ENCODE data around the gene RNF4.
"Not testable (repeated sequence)": the region's sequence is repeated elsewhere in the genome, so short reads cannot be mapped to it uniquely, and the experiment has no call there.

The RNF4 gene

GRCh38 chr4:2485956-2486355 is 17.1 kb downstream of the RNF4 start:
- in situ Hi-C loops (cut with MboI; ENCODE audit: low sequenced_read_pairs) = no loop called here

- in situ Hi-C loops (cut with MboI; ENCODE audit: low sequenced_read_pairs) = no loop called here
These were observed 18.1 kb downstream of the RNF4 start for GRCh38 chr4:2486981-2487380.

- in situ Hi-C loops (cut with MboI; ENCODE audit: low sequenced_read_pairs) = no loop called here
These were observed 18.7 kb downstream of the RNF4 start for GRCh38 chr4:2487632-2488031.

- in situ Hi-C loops (cut with MboI; ENCODE audit: low sequenced_read_pairs) = no loop called here
These were observed 20.3 kb downstream of the RNF4 start for GRCh38 chr4:2489081-2489805.

- in situ Hi-C loops (cut with MboI; ENCODE audit: low sequenced_read_pairs) = no loop called here
These were observed 21.1 kb downstream of the RNF4 start for GRCh38 chr4:2489841-2490552.

GRCh38 chr4:2492970-2493369 is 24.1 kb downstream of the RNF4 start:
- in situ Hi-C loops (cut with MboI; ENCODE audit: low sequenced_read_pairs) = no loop called here

GRCh38 chr4:2494992-2495391 is 26.1 kb downstream of the RNF4 start:
- in situ Hi-C loops (cut with MboI; ENCODE audit: low sequenced_read_pairs) = no loop called here

GRCh38 chr4:2497324-2497723 is 28.4 kb downstream of the RNF4 start:
- in situ Hi-C loops (cut with MboI; ENCODE audit: low sequenced_read_pairs) = no loop called here

DNA sequence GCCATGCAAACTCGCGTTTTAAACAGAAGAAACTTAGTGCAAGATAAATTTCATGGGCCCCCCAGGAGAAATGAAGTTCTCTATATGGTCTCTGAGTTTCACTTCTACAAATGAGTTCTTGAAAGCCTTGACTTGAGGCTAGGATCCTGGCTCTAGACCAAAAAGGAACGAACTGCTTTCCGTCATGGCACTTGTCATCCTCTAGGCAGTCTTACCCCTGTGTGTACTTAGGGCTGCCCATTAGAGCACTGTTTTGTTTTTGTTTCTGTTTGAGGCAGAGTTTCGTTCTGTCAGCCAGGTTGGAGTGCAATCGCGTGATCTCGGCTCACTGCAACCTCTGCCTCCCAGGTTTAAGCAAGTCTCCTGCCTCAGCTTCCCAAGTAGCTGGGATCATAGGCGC is 29.0 kb downstream of the RNF4 start:
- in situ Hi-C loops (cut with MboI; ENCODE audit: low sequenced_read_pairs) = no loop called here

DNA sequence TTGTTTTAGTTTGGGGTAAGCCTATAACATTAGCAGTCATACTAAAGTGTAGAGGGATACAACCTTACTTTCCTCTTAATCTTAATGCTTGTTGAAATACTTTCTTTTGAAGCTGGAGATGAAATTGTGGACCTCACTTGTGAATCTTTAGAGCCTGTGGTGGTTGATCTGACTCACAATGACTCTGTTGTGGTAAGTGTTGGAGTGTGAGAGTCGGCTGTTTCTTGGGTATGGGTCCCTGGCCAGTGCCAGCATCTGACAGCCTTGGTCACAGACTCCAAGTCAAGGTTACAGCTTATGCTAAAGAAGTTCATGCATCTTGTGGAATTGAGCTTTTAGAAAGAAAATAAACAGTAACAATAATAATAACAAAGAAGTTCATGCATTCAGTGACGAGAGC is 31.6 kb downstream of the RNF4 start:
- in situ Hi-C loops (cut with MboI; ENCODE audit: low sequenced_read_pairs) = no loop called here

DNA sequence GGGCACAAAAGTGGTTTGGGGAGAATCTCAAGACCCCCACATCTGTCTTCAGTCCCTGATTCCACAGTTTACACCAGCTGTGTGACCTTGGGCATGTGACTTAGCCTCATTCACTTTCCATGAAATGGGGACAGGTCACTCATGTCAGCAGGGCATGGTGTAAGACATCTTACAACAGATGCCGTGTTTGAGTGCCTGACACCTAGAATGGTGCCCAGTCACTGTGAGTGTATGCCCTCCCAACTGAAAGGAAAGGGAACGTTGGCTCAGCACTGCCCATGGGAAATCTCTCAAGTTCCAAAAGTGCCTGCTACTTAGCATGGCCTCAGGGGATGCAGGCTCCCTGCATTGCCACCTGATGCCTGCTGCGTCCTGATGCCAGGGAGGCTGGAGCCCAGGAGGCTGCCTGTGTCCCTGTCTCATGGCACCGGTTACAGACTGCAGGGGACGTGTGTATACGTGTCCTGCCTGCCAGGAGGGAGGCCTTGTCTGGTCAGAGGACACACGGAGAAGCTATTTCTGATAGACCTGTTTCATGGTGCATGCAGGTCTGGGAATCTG is 32.2 kb downstream of the RNF4 start:
- in situ Hi-C loops (cut with MboI; ENCODE audit: low sequenced_read_pairs) = no loop called here

DNA sequence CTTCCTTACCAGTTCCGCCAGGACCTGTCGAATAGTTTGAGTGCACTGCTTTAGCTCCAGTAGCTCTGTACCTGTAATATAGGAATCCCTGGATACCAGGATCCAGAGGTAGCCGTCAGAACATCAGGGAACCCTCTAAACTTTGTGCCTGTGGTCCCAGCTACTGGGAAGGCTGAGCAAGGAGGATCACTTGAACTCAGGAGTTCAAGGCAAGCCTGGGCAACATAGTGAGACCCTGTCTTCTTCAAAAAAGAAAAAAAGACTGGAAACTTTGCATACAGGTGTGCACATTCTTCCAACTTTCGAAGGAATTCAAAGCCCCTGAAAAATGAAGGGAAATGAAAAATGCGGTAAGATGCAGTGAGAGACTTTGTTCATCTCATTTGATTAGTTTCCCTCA is 34.9 kb downstream of the RNF4 start:
- in situ Hi-C loops (cut with MboI; ENCODE audit: low sequenced_read_pairs) = no loop called here

GRCh38 chr4:2507259-2507658 is 38.4 kb downstream of the RNF4 start:
- in situ Hi-C loops (cut with MboI; ENCODE audit: low sequenced_read_pairs) = no loop called here

GRCh38 chr4:2507855-2508254 is 38.9 kb downstream of the RNF4 start:
- in situ Hi-C loops (cut with MboI; ENCODE audit: low sequenced_read_pairs) = no loop called here

DNA sequence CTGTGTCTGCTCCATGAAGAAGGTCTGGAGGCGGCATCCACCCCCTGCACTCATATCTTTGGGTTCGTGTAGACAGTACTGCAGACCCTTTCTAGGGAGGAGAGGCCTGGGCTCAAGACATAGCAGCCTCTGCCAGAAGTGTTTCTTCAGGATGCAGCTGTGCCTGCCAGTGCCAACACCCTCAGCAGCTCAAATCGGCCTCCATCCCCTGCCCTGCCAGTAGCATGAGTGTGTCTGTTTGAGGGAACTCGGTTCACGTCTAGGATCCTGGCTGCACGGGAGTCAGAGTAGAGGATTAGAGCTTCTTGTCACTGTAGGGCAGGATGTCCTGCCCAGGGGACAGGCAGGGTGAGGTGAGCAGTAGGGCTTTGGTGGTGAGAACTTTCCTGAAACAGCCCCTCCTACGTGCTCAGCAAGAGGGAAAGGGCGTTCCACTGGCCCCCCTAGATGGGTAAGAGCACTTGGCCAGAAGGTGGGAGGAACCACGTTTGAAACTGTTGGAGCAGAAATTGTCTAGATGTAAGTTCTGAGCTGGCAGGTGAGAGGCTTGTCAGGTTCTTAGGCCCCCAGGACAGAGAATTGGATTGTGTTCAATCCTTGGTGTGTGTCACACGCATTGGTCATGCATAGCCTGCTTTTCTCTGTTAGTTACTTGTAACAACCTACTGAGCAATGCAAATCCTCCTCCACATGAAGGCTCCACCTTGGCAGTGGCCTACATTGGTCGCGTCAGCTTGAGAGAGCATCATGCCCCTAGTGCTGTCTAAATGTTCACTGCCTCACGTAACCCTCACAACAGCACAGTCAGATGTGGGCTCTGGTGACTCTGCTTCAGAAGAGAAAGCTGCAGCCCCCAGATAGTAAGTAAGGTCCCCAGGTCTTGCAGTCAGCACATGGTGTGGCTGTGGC is 41.7 kb downstream of the RNF4 start:
- in situ Hi-C loops (cut with MboI; ENCODE audit: low sequenced_read_pairs) = no loop called here

DNA sequence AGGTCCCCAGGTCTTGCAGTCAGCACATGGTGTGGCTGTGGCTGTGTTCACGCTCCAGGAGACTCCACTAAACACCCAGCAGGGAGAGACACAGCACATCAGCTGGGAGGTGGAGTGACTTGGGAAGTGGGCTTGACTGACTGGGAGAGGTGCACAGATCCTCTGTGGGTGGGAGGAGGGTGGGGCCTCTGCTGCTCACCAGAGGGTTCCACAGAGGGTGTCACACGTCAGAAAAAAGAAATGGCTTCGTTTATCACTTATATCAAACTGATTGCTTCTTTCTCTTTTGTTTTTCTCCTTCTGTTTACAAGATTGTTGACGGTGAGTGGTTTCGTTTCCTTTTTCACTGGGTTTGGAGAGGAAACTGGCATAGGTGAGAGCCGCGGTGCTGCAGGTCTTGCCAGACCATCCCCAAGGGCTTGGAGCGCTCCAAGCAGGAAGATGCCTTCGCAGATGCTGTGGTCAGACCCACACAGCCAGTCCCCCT is 42.8 kb downstream of the RNF4 start:
- in situ Hi-C loops (cut with MboI; ENCODE audit: low sequenced_read_pairs) = no loop called here

DNA sequence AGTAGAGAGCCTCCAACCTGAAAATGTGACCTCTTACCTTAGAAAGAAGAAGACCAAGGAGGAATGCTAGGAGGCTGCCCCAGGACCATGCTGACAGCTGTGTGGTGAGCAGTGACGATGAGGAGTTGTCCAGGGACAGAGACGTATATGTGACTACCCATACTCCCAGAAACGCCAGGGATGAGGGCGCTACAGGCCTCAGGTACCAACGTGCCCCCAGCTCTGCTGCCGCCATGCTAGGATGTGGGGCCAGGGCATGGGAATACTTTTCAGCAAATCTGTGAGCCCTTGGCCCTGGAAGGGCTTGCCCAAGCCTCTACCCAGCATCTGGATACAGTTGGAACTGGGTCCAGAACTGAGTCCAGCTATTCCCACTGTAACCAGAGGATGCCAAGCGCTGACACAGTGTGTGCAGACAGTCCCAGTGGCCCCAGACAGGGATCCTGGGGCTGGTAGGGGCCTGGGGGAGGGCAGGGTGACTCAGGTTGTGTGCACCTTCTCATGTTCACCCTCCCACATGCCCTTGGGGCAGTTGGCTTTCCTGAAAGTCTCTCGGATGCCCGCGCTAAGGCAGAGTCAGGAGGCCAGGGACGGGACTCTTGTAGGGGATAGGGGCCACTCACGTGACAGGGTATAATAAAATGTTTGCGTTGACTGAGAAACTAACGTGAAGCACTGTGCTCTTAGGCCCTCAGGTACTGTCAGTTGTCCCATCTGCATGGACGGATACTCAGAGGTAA is 43.7 kb downstream of the RNF4 start:
- in situ Hi-C loops (cut with MboI; ENCODE audit: low sequenced_read_pairs) = no loop called here

DNA sequence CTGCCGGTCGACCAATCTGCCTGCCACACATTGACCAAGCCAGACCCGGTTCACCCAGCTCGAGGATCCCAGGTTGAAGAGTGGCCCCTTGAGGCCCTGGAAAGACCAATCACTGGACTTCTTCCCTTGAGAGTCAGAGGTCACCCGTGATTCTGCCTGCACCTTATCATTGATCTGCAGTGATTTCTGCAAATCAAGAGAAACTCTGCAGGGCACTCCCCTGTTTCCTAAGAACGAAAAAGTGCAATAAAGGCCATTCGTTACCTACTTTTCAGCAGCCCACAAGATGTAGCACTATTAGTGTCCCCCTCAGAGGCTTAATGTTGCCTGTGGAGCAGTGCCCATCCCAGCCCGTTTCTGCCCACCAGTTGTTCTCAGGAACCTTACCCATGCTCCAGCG is 45.3 kb downstream of the RNF4 start:
- in situ Hi-C loops (cut with MboI; ENCODE audit: low sequenced_read_pairs) = not testable (repeated sequence)

GRCh38 chr4:2514944-2515343 is 46.0 kb downstream of the RNF4 start:
- in situ Hi-C loops (cut with MboI; ENCODE audit: low sequenced_read_pairs) = not testable (repeated sequence)

GRCh38 chr4:2515830-2516550 is 47.1 kb downstream of the RNF4 start:
- in situ Hi-C loops (cut with MboI; ENCODE audit: low sequenced_read_pairs) = no loop called here
